Measurements from ENCODE around the gene VIPAS39.

VIPAS39 gene

DNA sequence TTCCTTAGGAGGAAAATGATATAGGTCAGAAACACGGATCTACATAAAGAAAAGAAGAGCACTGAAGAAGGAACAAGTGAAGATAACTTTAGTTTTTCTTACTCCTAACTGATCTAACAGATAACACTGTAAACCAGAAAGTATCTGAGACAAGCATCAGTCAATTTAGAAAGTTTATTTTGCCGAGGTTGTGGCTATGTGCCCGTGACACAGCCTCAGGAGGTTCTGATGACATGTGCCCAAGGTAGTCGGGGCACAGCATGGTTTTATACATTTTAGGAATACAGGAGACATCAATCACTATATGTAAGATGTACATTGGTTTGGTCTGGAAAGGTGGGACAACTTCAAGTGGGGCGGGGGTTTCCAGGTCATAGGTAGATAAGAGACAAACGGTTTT, 57.2 kb downstream of the VIPAS39 start:
- DNase-seq: no peak

DNA sequence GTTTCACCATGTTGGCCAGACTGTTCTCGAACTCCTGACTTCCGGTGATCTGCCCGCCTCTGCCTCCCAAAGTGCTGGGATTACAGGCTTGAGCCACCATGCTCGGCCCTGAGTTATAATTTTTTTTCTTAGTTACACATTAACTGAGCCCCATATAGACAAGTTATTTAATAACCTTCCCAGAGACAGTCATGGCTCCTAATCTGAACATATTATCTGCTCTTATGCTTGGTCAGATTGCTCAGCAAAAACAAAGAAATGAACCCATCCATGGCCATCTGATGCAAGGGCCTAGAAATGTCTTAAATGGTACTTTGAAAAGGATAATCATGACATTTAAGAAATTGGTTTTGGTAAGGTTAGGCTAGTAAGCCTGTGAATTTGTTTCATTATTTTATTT, 67.2 kb downstream of the VIPAS39 start:
- no peak for DNase-seq

DNA sequence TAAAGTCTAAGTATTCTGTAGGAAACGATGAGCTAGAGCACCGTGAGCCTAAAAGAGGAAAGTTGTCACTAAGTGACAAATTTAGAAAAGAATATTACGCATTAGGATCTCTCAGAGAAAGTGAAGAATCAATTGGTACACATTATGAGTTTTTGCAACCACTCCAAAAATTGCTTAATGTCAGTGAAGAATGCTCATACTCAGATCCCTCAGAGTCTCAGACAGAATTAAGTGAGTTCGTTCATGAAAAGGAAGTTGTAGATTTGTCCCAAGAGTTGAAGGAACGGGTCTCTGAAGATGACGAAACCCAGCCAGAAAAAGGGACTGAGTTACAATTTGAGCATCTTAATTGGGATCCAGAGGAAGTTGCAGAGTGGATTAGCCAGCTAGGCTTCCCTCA, 78.7 kb downstream of the VIPAS39 start:
- DNase-seq: no peak

DNA sequence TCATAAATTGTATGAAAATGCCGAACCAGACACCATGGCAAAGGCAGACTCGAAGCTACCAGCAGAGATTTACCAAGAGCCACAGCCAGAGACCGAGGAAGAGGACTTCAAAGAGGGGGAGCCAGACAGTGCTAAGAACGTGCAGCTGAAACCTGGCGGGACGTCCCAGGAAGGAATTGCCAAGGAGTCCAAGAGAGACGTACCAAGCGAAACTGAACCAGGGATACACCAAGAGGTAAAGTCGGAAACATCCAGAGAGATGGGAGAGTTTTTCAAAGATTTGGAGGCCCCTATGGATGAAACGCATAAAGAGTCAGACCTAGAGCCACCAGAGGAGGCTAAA, 79.9 kb downstream of the VIPAS39 start:
- DNase-seq: no peak

DNA sequence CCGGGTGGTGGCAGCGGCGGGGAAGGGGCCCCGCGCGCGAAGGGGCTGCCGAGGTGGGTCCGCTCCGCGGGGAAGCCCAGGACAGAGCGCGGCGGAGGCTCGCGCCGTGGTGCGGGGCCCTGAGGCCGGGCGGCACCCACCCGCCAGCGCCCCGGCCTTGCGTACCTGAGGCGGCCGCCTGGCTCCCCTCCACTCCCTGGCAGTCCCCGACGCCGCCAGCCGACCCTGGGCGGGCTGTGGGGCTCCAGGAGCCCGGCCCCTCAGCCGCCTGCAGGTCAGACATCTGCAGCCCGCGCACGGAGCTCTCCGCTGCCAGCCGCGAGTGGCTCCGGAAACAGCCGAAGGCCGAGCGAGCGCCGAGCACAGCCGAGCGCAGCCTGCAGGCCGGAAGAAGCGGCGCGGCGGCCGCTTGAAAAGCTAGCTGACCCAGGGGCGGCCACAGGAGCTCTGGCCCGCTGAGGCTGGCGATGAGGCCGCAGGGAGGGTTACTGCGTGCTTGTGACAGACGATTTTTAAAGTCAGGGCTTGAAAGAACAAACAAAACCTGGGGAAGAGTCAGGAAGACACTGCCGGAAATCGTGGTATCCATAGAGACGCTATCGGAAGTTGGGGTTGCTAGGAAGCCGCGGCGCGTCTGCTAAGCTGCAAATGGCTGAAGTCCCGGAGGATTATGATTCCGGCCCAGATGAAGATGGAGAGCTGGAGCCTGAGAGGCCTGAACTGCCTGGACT, 80.5 kb downstream of the VIPAS39 start, which contains the start of the genes SAMD15 and TMED8:
TSS of gene SAMD15 (plus strand) at position 609 of the 731 bp plus-strand sequence. CDS start at position 649, 40 bp downstream.
TSS of gene TMED8 (minus strand) at position 324 of the 731 bp plus-strand sequence. CDS start at position 283, 41 bp downstream.
- peak; percentile 93 to 98 (median 97) for DNase-seq

All from NCI-H1417 (cell line).